H1 (cell line): ENCODE data around the gene FSCN2. TPM values are rescaled to one million over a fixed set of nuclear protein-coding genes. Genes with fewer than 3 reads are reported as not detected.

Experiments
- RAD21 ChIP-seq, 2 experiments: IDR thresholded peaks in 1 of 2; conservative IDR thresholded peaks in 1 of 2; 2 replicates each; pipeline ENCODE4 v1.6.1; 2011; ENCODE audit warnings: low read depth in 2 of 2, low read length in 2 of 2, improper control_type of control experiment in 1 of 2, inconsistent platforms in 1 of 2, mild to moderate bottlenecking in 1 of 2, moderate library complexity in 1 of 2
- RFX5 ChIP-seq: IDR thresholded peaks from 2 replicates; pipeline ENCODE4 v1.6.1; 2011; ENCODE audit warnings: low read depth, low read length, improper control_type of control experiment, borderline replicate concordance
- SIN3A ChIP-seq, 2 experiments: IDR thresholded peaks in 1 of 2; conservative IDR thresholded peaks in 1 of 2; 2 replicates each; pipeline ENCODE4 v1.6.1; 2011 to 2012; ENCODE audit warnings: low read length in 2 of 2, improper control_type of control experiment in 1 of 2, low read depth in 1 of 2, mild to moderate bottlenecking in 1 of 2
- YY1 ChIP-seq: IDR thresholded peaks from 2 replicates; pipeline ENCODE4 v1.6.1; 2011; ENCODE audit warnings: low read depth, mild to moderate bottlenecking, low read length
- polyA plus RNA-seq, 7 experiments: library from polyadenylated mRNA; depleted of rRNA in 3 of 7; stranded (reverse) in 5 of 7; unstranded in 2 of 7; fragments of >200 nt in 5 of 7; fragments of 200-250 nt in 2 of 7; gene quantifications; 1 replicate in 5 of 7; 2 replicates in 1 of 7; 4 replicates in 1 of 7; pipeline versions ENCODE4 v1.2.1 to v1.2.3, GENCODE V29; 2011 to 2013; ENCODE audit warnings: missing spikeins in 2 of 7, mixed read lengths in 2 of 7
- total RNA-seq: library from RNA; stranded (reverse); fragmentation: NEBNext Ultra II Directional; extraction: Animal tissue kit (Norgen Biotek cat#: 25700); gene quantifications from 2 replicates; pipeline ENCODE4 v1.2.1, GENCODE V29; 2021

FSCN2 gene
- total and polyA plus RNA-seq, 2 of the 8 experiments (the other 6 are each of a cell fraction or from before 2014, with no cell fraction given), result 0.18 to 0.30 TPM

- TF ChIP-seq RAD21 (IDR thresholded peaks at IDR 0.05 in 1 of 2, conservative IDR thresholded peaks at IDR 0.05 in 1 of 2; ENCODE audit: low read depth in 2 of 2, low read length in 2 of 2), result peak in 1 of 2 experiments; percentile 20; a peak in 1 of 4 replicates
- TF ChIP-seq RFX5, result no peak
- TF ChIP-seq YY1, result no peak
- no peak for TF ChIP-seq SIN3A (conservative IDR thresholded peaks at IDR 0.05 in 1 of 2, IDR thresholded peaks at IDR 0.05 in 1 of 2; ENCODE audit: low read depth in 1 of 2, low read length in 2 of 2)
Measured at GRCh38 chr17:81558941-81559806, 31.0 kb downstream of the FSCN2 start (continued).
